ENCODE data around the gene ITGA11. TPM values are rescaled to one million over a fixed set of nuclear protein-coding genes. Genes with fewer than 3 reads are reported as not detected.
A peak's percentile ranks its signal among the peaks of the same experiment; 100 is the strongest.

Gene ITGA11
- total RNA-seq, 1 donor from 2014 or later = 0.53 TPM

GRCh38 chr15:68333775-68334470 lies 98.0 kb downstream of the ITGA11 start:
- H3K27me3 ChIP-seq (ENCODE audit: control insufficient read depth, insufficient read depth, low read length) = peaks cover 9% of the 10 kb centered on the region
- H3K36me3 ChIP-seq (ENCODE audit: control insufficient read depth, insufficient read depth, low read length) = no peaks in the 10 kb centered on the region
- TF ChIP-seq CTCF (IDR thresholded peaks at IDR 0.05; ENCODE audit: insufficient read depth, low read length, severe bottlenecking) = no peak
- DNase-seq (ENCODE audit: low read depth) (no peak), FAIRE-seq (peak; percentile 77)
- no peak overlapping the region for H3K4me3 ChIP-seq (ENCODE audit: low read depth, low read length)

GRCh38 chr15:68332266-68332665 lies 99.7 kb downstream of the ITGA11 start:
- peaks cover 9% of the 10 kb centered on the region for H3K27me3 ChIP-seq (ENCODE audit: control insufficient read depth, insufficient read depth, low read length)
- DNase-seq (ENCODE audit: low read depth) (no peak), FAIRE-seq (no peak)
- no peak for TF ChIP-seq CTCF (IDR thresholded peaks at IDR 0.05; ENCODE audit: insufficient read depth, low read length, severe bottlenecking)
- H3K4me3 ChIP-seq (ENCODE audit: low read depth, low read length) = no peak overlapping the region
- no peaks in the 10 kb centered on the region for H3K36me3 ChIP-seq (ENCODE audit: control insufficient read depth, insufficient read depth, low read length)

GRCh38 chr15:68330901-68331300 lies 101.1 kb downstream of the ITGA11 start:
- no peak overlapping the region for H3K4me3 ChIP-seq (ENCODE audit: low read depth, low read length)
- no peak for TF ChIP-seq CTCF (IDR thresholded peaks at IDR 0.05; ENCODE audit: insufficient read depth, low read length, severe bottlenecking)

GRCh38 chr15:68330416-68330815 lies 101.5 kb downstream of the ITGA11 start:
- no peak for FAIRE-seq
- TF ChIP-seq CTCF (IDR thresholded peaks at IDR 0.05; ENCODE audit: insufficient read depth, low read length, severe bottlenecking) = no peak
- no peak overlapping the region for H3K4me3 ChIP-seq (ENCODE audit: low read depth, low read length)
- H3K36me3 ChIP-seq (ENCODE audit: control insufficient read depth, insufficient read depth, low read length) = no peaks in the 10 kb centered on the region
- DNase-seq (ENCODE audit: low read depth) = no peak
- H3K27me3 ChIP-seq (ENCODE audit: control insufficient read depth, insufficient read depth, low read length) = peaks cover 7% of the 10 kb centered on the region

More at GRCh38 chr15:68330901-68331300, 101.1 kb downstream of the ITGA11 start:
- Histone ChIP-seq H3K27me3 (ENCODE audit: control insufficient read depth, insufficient read depth, low read length) (peaks cover 8% of the 10 kb centered on the region), H3K36me3 (ENCODE audit: control insufficient read depth, insufficient read depth, low read length) (no peaks in the 10 kb centered on the region)
- FAIRE-seq (no peak), DNase-seq (ENCODE audit: low read depth) (no peak)

GRCh38 chr15:68328964-68329363 lies 103.0 kb downstream of the ITGA11 start:
- H3K36me3 ChIP-seq (ENCODE audit: control insufficient read depth, insufficient read depth, low read length) = no peaks in the 10 kb centered on the region
- no peak for DNase-seq (ENCODE audit: low read depth)
- H3K27me3 ChIP-seq (ENCODE audit: control insufficient read depth, insufficient read depth, low read length) = peaks cover 7% of the 10 kb centered on the region
- no peak overlapping the region for H3K4me3 ChIP-seq (ENCODE audit: low read depth, low read length)
- no peak for TF ChIP-seq CTCF (IDR thresholded peaks at IDR 0.05; ENCODE audit: insufficient read depth, low read length, severe bottlenecking)
- no peak for FAIRE-seq

GRCh38 chr15:68328443-68328842 lies 103.5 kb downstream of the ITGA11 start:
- FAIRE-seq = no peak
- TF ChIP-seq CTCF (IDR thresholded peaks at IDR 0.05; ENCODE audit: insufficient read depth, low read length, severe bottlenecking) = no peak

More at GRCh38 chr15:68328443-68328842, 103.5 kb downstream of the ITGA11 start:
- Histone ChIP-seq H3K4me3 (ENCODE audit: low read depth, low read length) (no peak overlapping the region), H3K36me3 (ENCODE audit: control insufficient read depth, insufficient read depth, low read length) (no peaks in the 10 kb centered on the region), H3K27me3 (ENCODE audit: control insufficient read depth, insufficient read depth, low read length) (peaks cover 7% of the 10 kb centered on the region)
- no peak for DNase-seq (ENCODE audit: low read depth)
